Measurements from ENCODE around the gene RPS6KA2.

RPS6KA2 gene

GRCh38 chr6:166497087-166497899 is 129.8 kb downstream of the RPS6KA2 start:
- TF ChIP-seq POLR2AphosphoS5 (IDR thresholded peaks at IDR 0.05; ENCODE audit: low read depth) (no peak), GABPA (IDR thresholded peaks at IDR 0.05; ENCODE audit: low read depth) (no peak), CTCF (IDR thresholded peaks at IDR 0.05; ENCODE audit: insufficient read depth, low read length) (no peak), SPI1 (IDR thresholded peaks at IDR 0.05; ENCODE audit: borderline replicate concordance, low read depth) (no peak), REST (IDR thresholded peaks at IDR 0.05; ENCODE audit: insufficient replicate concordance, low read depth) (no peak)
- DNase-seq (ENCODE audit: low read depth in 1 of 2, low spot score in 1 of 2): no peak
- Histone ChIP-seq H3K27me3 (ENCODE audit: insufficient read depth, poor library complexity, severe bottlenecking) (no peaks in the 10 kb centered on the region), H3K27ac (replicated peaks) (no peak overlapping the region), H3K4me3 (replicated peaks; ENCODE audit: insufficient read depth, low read length) (no peak overlapping the region)

GRCh38 chr6:166496460-166496859 is 130.6 kb downstream of the RPS6KA2 start:
- H3K27ac ChIP-seq (replicated peaks): no peak overlapping the region
- DNase-seq (ENCODE audit: low read depth in 1 of 2, low spot score in 1 of 2): no peak
- H3K27me3 ChIP-seq (ENCODE audit: insufficient read depth, poor library complexity, severe bottlenecking): no peaks in the 10 kb centered on the region
- TF ChIP-seq GABPA (IDR thresholded peaks at IDR 0.05; ENCODE audit: low read depth) (no peak), REST (IDR thresholded peaks at IDR 0.05; ENCODE audit: insufficient replicate concordance, low read depth) (no peak), CTCF (IDR thresholded peaks at IDR 0.05; ENCODE audit: insufficient read depth, low read length) (no peak), POLR2AphosphoS5 (IDR thresholded peaks at IDR 0.05; ENCODE audit: low read depth) (no peak)
- H3K4me3 ChIP-seq (replicated peaks; ENCODE audit: insufficient read depth, low read length): no peak overlapping the region

GRCh38 chr6:166495487-166496314 is 131.3 kb downstream of the RPS6KA2 start:
- H3K27me3 ChIP-seq (ENCODE audit: insufficient read depth, poor library complexity, severe bottlenecking): no peaks in the 10 kb centered on the region
- no peak for DNase-seq (ENCODE audit: low read depth in 1 of 2, low spot score in 1 of 2)
- TF ChIP-seq GABPA (IDR thresholded peaks at IDR 0.05; ENCODE audit: low read depth) (no peak), POLR2AphosphoS5 (IDR thresholded peaks at IDR 0.05; ENCODE audit: low read depth) (no peak), SPI1 (IDR thresholded peaks at IDR 0.05; ENCODE audit: borderline replicate concordance, low read depth) (no peak)
- H3K27ac ChIP-seq (replicated peaks): no peak overlapping the region
- H3K4me3 ChIP-seq (replicated peaks; ENCODE audit: insufficient read depth, low read length): no peak overlapping the region

Data from HL-60 (cell line).